RWPE1 (cell line): ENCODE results near the gene PRRG4.
A peak's percentile ranks its signal among the peaks of the same experiment; 100 is the strongest.
"Not testable (repeated sequence)": the region's sequence is repeated elsewhere in the genome, so short reads cannot be mapped to it uniquely, and the experiment has no call there.

Experiments used
- CTCF ChIA-PET: fragments of 350-600 bp; sonication (Branson Sonifier 250); formaldehyde crosslinking; extraction: SDS; loops from one replicate; lab custom pipeline; 2021; lab: Yijun Ruan, JAX
- POLR2A ChIA-PET: fragments of 400-600 bp; formaldehyde crosslinking; extraction: SDS; loops from one replicate; lab custom pipeline; 2020; ENCODE audit warnings: antibody characterized with exemption; ENCODE audit not compliant: low non-redundant PET; lab: Yijun Ruan, JAX
- DNase-seq: peaks from one replicate; pipeline ENCODE4 v3.0.0; 2012; ENCODE audit warnings: low spot score
- H3K27ac ChIP-seq: fragments of 450-650 bp; 2 replicates; pipeline ENCODE4 v1.5.1; 2017
- TF ChIP-seq, protein P1 (sequence below): fragments of 450-650 bp; conservative IDR thresholded peaks from 2 replicates; pipeline ENCODE4 v1.5.1; 2017; ENCODE audit warnings: low read depth, mild to moderate bottlenecking

Gene PRRG4

GRCh38 chr11:32829680-32830412 lies at the start of gene PRRG4:
TSS of gene PRRG4 (plus strand) at chr11:32829927. CDS start at chr11:32830530, 603 bp downstream.
- DNase-seq: peak; percentile 77
- TF ChIP-seq, protein P1, sequence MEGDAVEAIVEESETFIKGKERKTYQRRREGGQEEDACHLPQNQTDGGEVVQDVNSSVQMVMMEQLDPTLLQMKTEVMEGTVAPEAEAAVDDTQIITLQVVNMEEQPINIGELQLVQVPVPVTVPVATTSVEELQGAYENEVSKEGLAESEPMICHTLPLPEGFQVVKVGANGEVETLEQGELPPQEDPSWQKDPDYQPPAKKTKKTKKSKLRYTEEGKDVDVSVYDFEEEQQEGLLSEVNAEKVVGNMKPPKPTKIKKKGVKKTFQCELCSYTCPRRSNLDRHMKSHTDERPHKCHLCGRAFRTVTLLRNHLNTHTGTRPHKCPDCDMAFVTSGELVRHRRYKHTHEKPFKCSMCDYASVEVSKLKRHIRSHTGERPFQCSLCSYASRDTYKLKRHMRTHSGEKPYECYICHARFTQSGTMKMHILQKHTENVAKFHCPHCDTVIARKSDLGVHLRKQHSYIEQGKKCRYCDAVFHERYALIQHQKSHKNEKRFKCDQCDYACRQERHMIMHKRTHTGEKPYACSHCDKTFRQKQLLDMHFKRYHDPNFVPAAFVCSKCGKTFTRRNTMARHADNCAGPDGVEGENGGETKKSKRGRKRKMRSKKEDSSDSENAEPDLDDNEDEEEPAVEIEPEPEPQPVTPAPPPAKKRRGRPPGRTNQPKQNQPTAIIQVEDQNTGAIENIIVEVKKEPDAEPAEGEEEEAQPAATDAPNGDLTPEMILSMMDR: no peak
- POLR2A ChIA-PET: interaction anchor here (1.0 kb wide), 1 partner anchor 62 kb away, joined by 4 read pairs; the partner anchor contains the start of gene QSER1
- peak within 1 kb of the TSS; percentile 51 for H3K27ac ChIP-seq
- CTCF ChIA-PET: interaction anchor here (0.6 to 1.3 kb wide), 2 partner anchors 21 to 231 kb away, joined by 3 to 8 read pairs; no protein-coding TSS in a partner anchor

DNA sequence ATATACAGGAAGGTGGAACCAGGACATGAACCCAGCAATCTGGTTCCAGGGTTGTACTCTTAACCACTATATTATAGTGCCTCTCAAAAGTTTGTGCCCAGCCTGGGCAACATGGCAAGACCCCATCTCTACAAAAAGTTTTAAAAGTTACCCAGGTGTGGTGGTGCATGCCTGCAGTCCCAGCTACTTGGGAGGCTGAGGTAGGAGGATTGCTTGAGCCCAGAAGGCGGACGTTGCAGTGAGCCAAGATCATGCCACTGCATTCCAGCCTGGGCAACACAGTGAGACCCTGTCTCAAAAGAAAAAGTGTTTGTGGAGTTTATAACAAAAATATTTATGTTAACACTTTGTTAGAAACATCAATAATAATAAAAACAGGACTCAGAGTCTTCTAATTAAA lies 48.9 kb upstream of the PRRG4 start:
- CTCF ChIA-PET: interaction anchor here (1.0 kb wide), 1 partner anchor 11 kb away, joined by 3 read pairs; no protein-coding TSS in a partner anchor

GRCh38 chr11:32781721-32782120 lies 48.0 kb upstream of the PRRG4 start:
- POLR2A ChIA-PET: no interaction called here
- no peak for DNase-seq
- CTCF ChIA-PET: interaction anchor here (1.0 kb wide), 1 partner anchor 11 kb away, joined by 3 read pairs; no protein-coding TSS in a partner anchor
- TF ChIP-seq, protein P1: no peak
- H3K27ac ChIP-seq: no peak overlapping the region

More for the DNA sequence above, 48.9 kb upstream of the PRRG4 start:
- POLR2A ChIA-PET, H3K27ac ChIP-seq, DNase-seq: not testable (repeated sequence)

- DNase-seq: no peak
- ChIA-PET CTCF (no interaction called here), POLR2A (no interaction called here)
- H3K27ac ChIP-seq: no peak overlapping the region
- TF ChIP-seq, protein P1: no peak
Observed at GRCh38 chr11:32785262-32785661, 44.5 kb upstream of the PRRG4 start.

GRCh38 chr11:32786811-32787210 lies 42.9 kb upstream of the PRRG4 start:
- ChIA-PET POLR2A (no interaction called here), CTCF (interaction anchor here (0.6 kb wide), 1 partner anchor 1603 kb away, joined by 3 read pairs; no protein-coding TSS in a partner anchor)
- H3K27ac ChIP-seq: no peak overlapping the region
- TF ChIP-seq, protein P1: no peak
- DNase-seq: no peak

- ChIA-PET CTCF (interaction anchor here (0.9 to 1.3 kb wide), 2 partner anchors 105 to 405 kb away, joined by 4 read pairs; no protein-coding TSS in a partner anchor), POLR2A (no interaction called here)
- DNase-seq: no peak
- H3K27ac ChIP-seq: no peak overlapping the region
- TF ChIP-seq, protein P1: no peak
Observed at GRCh38 chr11:32790916-32791315, 38.8 kb upstream of the PRRG4 start.
